GM18520 (cell line): ENCODE results near the gene GNL3.

Experiments used
- ATAC-seq: cut with Tn5 transposase; IDR thresholded peaks from one replicate; pipeline ENCODE4 v1.9.1; 2021; ENCODE audit not compliant: unreplicated experiment

Gene GNL3

DNA sequence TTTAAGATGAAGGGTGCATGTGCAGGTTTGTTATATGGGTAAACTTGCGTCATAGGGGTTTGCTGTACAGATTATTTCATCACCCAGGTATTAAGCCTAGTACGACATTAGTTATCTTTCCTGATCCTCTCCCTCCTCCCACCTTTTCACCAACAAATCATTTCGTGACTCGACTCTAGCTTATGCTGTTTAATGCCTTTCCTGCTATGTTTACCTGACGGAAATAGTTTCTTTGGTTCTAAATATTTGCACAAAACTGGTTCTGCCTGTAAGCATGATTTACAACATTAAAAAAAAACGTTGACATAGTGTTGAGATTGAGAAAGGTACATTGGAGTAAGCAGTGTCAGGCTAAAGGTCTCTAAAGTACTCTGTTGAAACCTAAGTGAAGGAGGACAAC is 2.4 kb downstream of the GNL3 start:
- ATAC-seq = no peak

DNA sequence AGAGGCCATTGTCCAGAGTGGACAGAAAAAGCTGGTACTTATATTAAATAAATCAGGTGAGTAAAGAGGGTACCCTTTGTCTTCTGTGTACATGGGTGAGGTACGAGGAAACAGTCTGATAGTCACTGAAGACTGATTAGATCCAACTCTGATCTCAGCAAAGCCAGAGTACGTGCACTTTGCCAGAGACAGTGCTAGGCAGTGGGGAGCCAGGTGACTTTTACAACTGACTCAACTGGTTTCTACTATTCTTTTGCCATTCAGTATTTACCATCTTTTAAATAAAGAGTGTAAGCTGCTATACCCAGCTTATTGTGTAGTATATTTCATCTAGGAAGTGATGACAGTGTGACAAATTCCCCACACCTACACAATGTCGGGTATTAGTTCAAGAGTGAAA is 3.3 kb downstream of the GNL3 start:
- no peak for ATAC-seq

DNA sequence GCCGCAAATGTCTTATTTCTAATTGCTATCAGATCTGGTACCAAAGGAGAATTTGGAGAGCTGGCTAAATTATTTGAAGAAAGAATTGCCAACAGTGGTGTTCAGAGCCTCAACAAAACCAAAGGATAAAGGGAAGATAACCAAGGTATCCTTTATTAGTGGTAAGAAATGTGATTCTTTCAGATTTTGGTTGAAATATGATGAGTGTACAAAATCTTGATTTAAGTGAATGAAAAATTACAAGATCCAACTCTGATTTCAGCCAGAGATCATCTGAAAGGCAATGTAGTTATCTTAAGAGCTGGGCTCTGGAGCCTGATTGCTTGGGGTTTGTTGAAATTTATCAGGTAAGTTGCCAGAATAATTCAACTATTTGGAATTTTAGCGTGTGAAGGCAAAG is 4.7 kb downstream of the GNL3 start:
- ATAC-seq = no peak

DNA sequence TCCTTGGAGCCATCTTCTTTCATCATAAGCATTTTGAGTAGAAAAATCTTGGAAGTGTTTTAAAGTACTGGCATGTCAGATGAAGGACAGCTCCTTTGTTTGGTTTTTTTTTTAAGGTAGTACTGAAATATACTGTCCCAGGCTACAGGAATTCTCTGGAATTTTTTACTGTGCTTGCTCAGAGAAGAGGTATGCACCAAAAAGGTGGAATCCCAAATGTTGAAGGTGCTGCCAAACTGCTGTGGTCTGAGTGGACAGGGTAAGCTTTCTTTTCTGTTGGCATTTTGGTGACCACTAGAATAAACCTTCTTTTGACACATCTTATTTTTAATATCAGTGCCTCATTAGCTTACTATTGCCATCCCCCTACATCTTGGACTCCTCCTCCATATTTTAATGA is 7.2 kb downstream of the GNL3 start:
- no peak for ATAC-seq

DNA sequence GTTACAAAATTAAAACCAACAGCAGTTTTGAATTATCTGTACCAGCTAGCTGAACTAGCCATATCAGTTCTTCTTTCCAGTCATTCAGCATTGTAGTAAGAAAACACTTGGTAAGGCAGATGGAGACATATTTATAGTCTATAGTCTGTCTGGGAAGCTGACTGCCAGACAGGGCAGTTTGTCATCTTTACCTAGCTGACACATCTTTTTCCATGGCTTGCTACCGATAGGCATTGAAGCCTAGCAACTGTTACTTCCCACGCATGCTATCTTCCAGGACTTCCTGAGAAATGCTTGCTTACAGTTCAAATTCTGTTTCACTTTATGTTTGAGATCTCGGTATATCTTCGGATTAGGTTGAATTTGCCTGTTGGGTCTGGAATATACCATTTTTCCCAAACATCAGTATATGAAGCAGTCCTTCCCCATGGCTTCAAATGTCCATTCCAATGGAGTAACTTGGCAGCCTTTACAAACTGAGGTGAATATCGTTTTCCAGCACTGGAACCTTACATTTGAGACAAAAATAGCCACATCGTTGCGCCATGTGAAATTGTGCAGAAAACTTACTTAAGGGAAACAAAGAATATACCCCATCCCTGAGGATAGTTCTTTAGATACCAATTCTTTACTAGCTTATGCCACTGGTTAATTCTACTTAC is 8.8 kb downstream of the GNL3 start:
- no peak for ATAC-seq

- no peak for ATAC-seq
Measured at GRCh38 chr3:52695798-52696671, 10.2 kb downstream of the GNL3 start.

GRCh38 chr3:52696830-52697631 is 11.2 kb downstream of the GNL3 start:
- no peak for ATAC-seq

GRCh38 chr3:52697632-52697965 is 11.8 kb downstream of the GNL3 start:
- no peak for ATAC-seq

GRCh38 chr3:52703341-52703740 is 17.5 kb downstream of the GNL3 start:
- no peak for ATAC-seq

DNA sequence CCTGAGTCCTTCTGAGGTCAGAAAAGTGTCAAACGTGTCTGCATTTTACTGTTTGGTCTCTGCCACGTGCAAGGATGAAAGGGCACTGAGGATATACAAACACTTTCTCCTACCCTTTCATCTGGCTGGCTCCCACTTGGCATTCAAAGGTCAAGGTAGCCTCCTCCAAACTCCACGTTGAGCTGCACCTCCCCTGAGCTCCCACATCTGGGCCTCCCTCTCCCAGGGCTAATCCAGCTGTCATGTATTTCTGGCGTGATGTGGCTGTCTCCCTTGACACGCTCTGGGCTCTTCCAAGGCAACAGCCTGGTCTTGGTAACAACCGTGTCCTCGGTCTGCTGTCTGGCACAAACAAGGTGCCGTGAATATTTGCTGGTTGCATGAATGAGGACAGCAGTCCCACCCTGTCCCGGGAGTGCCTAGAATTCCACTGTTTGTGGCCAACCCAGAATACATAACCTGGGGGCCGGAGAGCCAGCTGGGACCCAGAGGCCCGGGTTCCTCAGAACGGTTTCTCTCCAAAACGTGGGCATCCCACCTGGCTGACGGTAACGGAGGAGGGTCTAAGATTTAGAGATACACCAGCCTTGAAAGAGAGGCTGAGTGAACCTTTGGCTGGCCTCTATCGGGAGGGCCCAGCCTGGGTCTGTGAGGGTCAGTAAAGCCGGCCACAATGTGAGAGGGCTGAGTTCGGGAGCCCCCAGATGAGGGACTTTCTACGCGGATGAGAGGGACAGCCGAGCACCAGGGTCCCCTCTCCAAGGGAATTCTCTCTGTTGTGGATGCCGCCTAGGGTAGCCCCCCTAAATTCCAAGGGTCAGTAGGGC is 19.0 kb downstream of the GNL3 start:
- ATAC-seq = no peak

- no peak for ATAC-seq
Measured at GRCh38 chr3:52705438-52705687, 19.5 kb downstream of the GNL3 start.

DNA sequence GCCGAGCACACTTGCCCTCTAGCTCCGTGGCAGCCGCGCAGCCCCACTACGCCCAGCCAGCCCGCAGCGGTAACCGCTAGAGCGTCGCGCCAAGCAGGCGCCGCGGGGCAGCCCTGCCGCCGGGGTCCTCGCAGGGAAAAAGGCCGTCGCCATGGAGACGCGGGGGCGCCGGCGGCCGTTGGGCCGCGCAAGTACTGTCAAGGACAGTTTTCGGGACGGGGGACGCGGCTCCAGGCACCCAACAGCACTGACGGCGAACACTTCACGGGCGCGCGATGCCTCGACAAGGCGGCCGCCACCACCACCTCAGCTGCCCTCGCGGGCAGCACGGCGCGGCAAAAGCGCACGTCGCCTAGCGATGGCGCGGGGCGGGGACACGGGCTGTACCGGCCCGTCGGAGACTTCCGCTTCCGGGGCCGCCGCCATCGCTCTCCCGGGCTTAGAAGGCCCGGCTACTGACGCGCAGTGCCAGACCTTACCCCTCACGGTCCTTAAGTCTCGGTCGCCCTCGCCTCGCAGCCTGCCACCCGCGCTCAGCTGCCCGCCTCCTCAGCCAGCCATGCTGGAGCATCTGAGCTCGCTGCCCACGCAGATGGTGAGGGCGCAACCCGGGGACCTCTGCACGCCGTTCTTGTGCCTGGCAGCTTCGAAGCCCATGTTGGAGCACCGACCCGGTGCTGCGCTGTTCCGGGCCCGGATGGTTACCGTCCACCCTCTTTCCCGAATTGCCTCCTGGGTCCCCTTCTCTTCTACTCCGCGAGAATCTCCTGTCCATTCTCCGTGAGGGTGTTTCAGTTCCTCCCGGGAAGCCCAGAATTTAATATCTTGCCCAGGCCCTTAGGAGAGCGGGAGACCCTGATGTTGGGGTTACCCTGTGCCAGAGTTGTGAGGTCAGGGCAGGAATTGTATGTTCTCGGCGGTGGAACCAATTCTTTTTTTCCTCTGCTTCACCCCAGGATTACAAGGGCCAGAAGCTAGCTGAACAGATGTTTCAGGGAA is 20.2 kb downstream of the GNL3 start, which contains the start of the genes GLT8D1 and SPCS1:
Gene GLT8D1, minus strand, starts transcription at position 104 of the 999 bp plus-strand sequence. CDS start 5,331 bp downstream, outside the sequence.
Gene SPCS1, plus strand, starts transcription at position 419 of the 999 bp plus-strand sequence. Its CDS starts 141 bp downstream, at position 560.
- ATAC-seq = peak; percentile 71

DNA sequence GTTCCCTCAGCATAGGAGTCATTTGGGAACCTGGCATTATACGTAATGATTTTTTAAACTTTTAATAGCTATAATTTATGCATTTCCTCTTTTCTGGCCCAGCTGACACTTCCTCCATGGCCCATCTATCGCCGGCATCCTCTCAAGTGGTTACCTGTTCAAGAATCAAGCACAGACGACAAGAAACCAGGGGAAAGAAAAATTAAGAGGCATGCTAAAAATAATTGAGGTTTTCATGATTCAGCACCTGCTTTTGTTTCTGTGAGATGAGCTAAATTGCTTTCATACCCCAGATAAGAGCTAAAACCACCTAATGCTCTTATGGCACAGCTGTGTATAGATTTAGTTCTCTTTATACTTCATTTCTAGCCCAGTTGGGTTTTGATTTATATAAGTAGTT is 21.8 kb downstream of the GNL3 start:
- no peak for ATAC-seq

GRCh38 chr3:52710512-52710911 is 24.7 kb downstream of the GNL3 start:
- no peak for ATAC-seq

GRCh38 chr3:52712291-52713212 is 26.7 kb downstream of the GNL3 start:
- no peak for ATAC-seq

- ATAC-seq = no peak
Measured at GRCh38 chr3:52714335-52715302, 28.8 kb downstream of the GNL3 start.

DNA sequence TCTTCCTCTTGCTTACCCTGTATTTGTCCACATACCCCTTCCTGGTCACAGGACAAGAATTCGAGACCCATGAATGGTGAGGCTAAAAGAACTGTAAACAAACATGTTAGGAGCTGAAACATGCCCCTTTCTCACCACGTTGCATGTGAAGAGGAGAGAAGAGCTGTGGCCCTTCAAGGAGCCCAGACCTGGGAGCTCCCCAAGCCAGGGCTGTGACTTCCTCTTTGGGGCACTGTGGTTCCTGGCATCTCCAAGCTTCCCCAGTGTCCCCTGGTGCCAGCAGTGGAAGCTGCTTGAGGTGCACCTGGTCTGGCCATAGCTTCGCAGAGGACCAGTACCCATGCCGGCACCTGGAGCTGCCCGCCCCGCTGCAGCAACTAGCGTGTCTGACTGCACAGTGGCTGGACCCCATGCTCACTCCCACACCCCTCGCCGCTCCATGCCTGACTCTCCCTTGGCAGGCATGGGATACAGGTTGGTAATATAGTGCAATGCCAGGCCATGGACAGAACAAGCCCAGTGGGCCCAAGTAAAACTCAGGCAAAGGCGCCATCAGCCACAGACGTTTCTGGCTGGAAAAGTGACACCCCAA is 30.0 kb downstream of the GNL3 start:
- ATAC-seq = no peak
